ENCODE results near the gene LEMD2. TPM values are rescaled to one million over a fixed set of nuclear protein-coding genes. Genes with fewer than 3 reads are reported as not detected.

The LEMD2 gene
- total RNA-seq, 1 experiment from 2014 or later = 75.8 TPM

- intact Hi-C loops (cut with micrococcal nuclease; ENCODE audit: unreplicated experiment) = no loop called here
- POLR2A ChIA-PET (ENCODE audit: low non-redundant PET) = no interaction called here
- CTCF ChIA-PET = no interaction called here
- no peaks in the 10 kb centered on the region for H3K36me3 ChIP-seq (ENCODE audit: insufficient read depth, low read length, poor library complexity, severe bottlenecking)
- H3K27me3 ChIP-seq (replicated peaks; ENCODE audit: insufficient read depth, low read depth, low read length, poor library complexity) = no peaks in the 10 kb centered on the region
- no peaks in the 10 kb centered on the region for H3K4me1 ChIP-seq (ENCODE audit: insufficient read depth, low read length, poor library complexity, severe bottlenecking)
- TF ChIP-seq EZH2 (IDR thresholded peaks at IDR 0.05; ENCODE audit: borderline replicate concordance, low read depth, low read length, poor library complexity, severe bottlenecking) = no peak
- no peak for TF ChIP-seq CTCF (conservative IDR thresholded peaks at IDR 0.05; ENCODE audit: low read depth, low read length)
- H3K4me3 ChIP-seq (ENCODE audit: low read depth, low read length, poor library complexity, severe bottlenecking) = no peak overlapping the region
- no peak for DNase-seq (ENCODE audit: low spot score)
- no TSS peak for BruUV-seq (replicated peaks)
- H3K27ac ChIP-seq (ENCODE audit: low read depth, low read length, poor library complexity, severe bottlenecking) = no peak overlapping the region
- H3K9me3 ChIP-seq (ENCODE audit: low read depth, low read length, poor library complexity, severe bottlenecking) = no peaks in the 10 kb centered on the region
Measured at GRCh38 chr6:33729059-33729458, 59.9 kb downstream of the LEMD2 start.

- ChIA-PET CTCF (interaction anchor here (1.0 kb wide), 1 partner anchor 13 kb away, joined by 5 read pairs; no protein-coding TSS in a partner anchor), POLR2A (ENCODE audit: low non-redundant PET) (no interaction called here)
- intact Hi-C loops (cut with micrococcal nuclease; ENCODE audit: unreplicated experiment) = no loop called here
- TF ChIP-seq EZH2 (IDR thresholded peaks at IDR 0.05; ENCODE audit: borderline replicate concordance, low read depth, low read length, poor library complexity, severe bottlenecking) = no peak
- TF ChIP-seq CTCF (conservative IDR thresholded peaks at IDR 0.05; ENCODE audit: low read depth, low read length) = no peak
- H3K4me1 ChIP-seq (ENCODE audit: insufficient read depth, low read length, poor library complexity, severe bottlenecking) = no peaks in the 10 kb centered on the region
- BruUV-seq (replicated peaks) = no TSS peak
- no peak overlapping the region for H3K4me3 ChIP-seq (ENCODE audit: low read depth, low read length, poor library complexity, severe bottlenecking)
- no peaks in the 10 kb centered on the region for H3K9me3 ChIP-seq (ENCODE audit: low read depth, low read length, poor library complexity, severe bottlenecking)
- DNase-seq (ENCODE audit: low spot score) = no peak
- no peaks in the 10 kb centered on the region for H3K36me3 ChIP-seq (ENCODE audit: insufficient read depth, low read length, poor library complexity, severe bottlenecking)
- H3K27me3 ChIP-seq (replicated peaks; ENCODE audit: insufficient read depth, low read depth, low read length, poor library complexity) = no peaks in the 10 kb centered on the region
- no peak overlapping the region for H3K27ac ChIP-seq (ENCODE audit: low read depth, low read length, poor library complexity, severe bottlenecking)
Measured at GRCh38 chr6:33728438-33728837, 60.5 kb downstream of the LEMD2 start.

GRCh38 chr6:33727932-33728331 is 61.0 kb downstream of the LEMD2 start:
- no peaks in the 10 kb centered on the region for H3K36me3 ChIP-seq (ENCODE audit: insufficient read depth, low read length, poor library complexity, severe bottlenecking)
- H3K27me3 ChIP-seq (replicated peaks; ENCODE audit: insufficient read depth, low read depth, low read length, poor library complexity) = no peaks in the 10 kb centered on the region
- BruUV-seq (replicated peaks) = no TSS peak
- no peak for TF ChIP-seq EZH2 (IDR thresholded peaks at IDR 0.05; ENCODE audit: borderline replicate concordance, low read depth, low read length, poor library complexity, severe bottlenecking)
- TF ChIP-seq CTCF (conservative IDR thresholded peaks at IDR 0.05; ENCODE audit: low read depth, low read length) = no peak
- DNase-seq (ENCODE audit: low spot score) = no peak
- ChIA-PET CTCF (interaction anchor here (1.0 kb wide), 1 partner anchor 13 kb away, joined by 5 read pairs; no protein-coding TSS in a partner anchor), POLR2A (ENCODE audit: low non-redundant PET) (no interaction called here)
- no peak overlapping the region for H3K4me3 ChIP-seq (ENCODE audit: low read depth, low read length, poor library complexity, severe bottlenecking)
- H3K9me3 ChIP-seq (ENCODE audit: low read depth, low read length, poor library complexity, severe bottlenecking) = no peaks in the 10 kb centered on the region
- no peak overlapping the region for H3K27ac ChIP-seq (ENCODE audit: low read depth, low read length, poor library complexity, severe bottlenecking)
- H3K4me1 ChIP-seq (ENCODE audit: insufficient read depth, low read length, poor library complexity, severe bottlenecking) = no peaks in the 10 kb centered on the region
- intact Hi-C loops (cut with micrococcal nuclease; ENCODE audit: unreplicated experiment) = no loop called here
